ENCODE measurements around the gene CCDC192.

Gene CCDC192

GRCh38 chr5:127805448-127805847 lies 102.3 kb downstream of the CCDC192 start:
- no peak overlapping the region for H3K4me3 ChIP-seq (ENCODE audit: low read depth, low read length)
- DNase-seq (ENCODE audit: low read depth), result no peak
- TF ChIP-seq CTCF (IDR thresholded peaks at IDR 0.05; ENCODE audit: control insufficient read depth, extremely low read depth, insufficient read depth), result no peak

GRCh38 chr5:127806776-127807175 lies 103.6 kb downstream of the CCDC192 start:
- DNase-seq (ENCODE audit: low read depth), result no peak

DNA sequence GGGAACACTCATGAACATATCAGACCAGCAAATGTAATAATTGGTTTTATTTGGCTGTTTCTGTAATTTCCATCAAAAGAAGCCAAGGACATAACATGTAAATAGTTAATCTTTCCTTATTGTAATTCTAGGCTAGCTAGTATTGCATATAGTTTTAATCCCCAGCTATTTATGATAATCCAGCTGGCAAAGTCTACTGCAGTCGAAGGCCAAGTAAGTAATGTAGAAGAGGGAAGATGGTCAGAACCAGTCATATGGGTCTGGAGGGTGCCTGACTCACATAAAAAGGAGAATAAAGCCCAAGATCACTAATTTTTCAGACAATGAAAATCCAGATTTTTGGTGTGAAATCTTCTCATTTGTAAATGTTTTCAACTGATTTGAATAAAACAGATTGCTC lies 106.3 kb downstream of the CCDC192 start:
- DNase-seq (ENCODE audit: low read depth), result no peak
- no peak overlapping the region for H3K4me3 ChIP-seq (ENCODE audit: low read depth, low read length)
- no peak for TF ChIP-seq CTCF (IDR thresholded peaks at IDR 0.05; ENCODE audit: control insufficient read depth, extremely low read depth, insufficient read depth)

More at GRCh38 chr5:127806776-127807175, 103.6 kb downstream of the CCDC192 start:
- no peak for TF ChIP-seq CTCF (IDR thresholded peaks at IDR 0.05; ENCODE audit: control insufficient read depth, extremely low read depth, insufficient read depth)
- H3K4me3 ChIP-seq (ENCODE audit: low read depth, low read length), result no peak overlapping the region

- TF ChIP-seq CTCF (IDR thresholded peaks at IDR 0.05; ENCODE audit: control insufficient read depth, extremely low read depth, insufficient read depth), result no peak
- no peak for DNase-seq (ENCODE audit: low read depth)
- H3K4me3 ChIP-seq (ENCODE audit: low read depth, low read length), result no peak overlapping the region
Measured at GRCh38 chr5:127810017-127810416, 106.8 kb downstream of the CCDC192 start.

DNA sequence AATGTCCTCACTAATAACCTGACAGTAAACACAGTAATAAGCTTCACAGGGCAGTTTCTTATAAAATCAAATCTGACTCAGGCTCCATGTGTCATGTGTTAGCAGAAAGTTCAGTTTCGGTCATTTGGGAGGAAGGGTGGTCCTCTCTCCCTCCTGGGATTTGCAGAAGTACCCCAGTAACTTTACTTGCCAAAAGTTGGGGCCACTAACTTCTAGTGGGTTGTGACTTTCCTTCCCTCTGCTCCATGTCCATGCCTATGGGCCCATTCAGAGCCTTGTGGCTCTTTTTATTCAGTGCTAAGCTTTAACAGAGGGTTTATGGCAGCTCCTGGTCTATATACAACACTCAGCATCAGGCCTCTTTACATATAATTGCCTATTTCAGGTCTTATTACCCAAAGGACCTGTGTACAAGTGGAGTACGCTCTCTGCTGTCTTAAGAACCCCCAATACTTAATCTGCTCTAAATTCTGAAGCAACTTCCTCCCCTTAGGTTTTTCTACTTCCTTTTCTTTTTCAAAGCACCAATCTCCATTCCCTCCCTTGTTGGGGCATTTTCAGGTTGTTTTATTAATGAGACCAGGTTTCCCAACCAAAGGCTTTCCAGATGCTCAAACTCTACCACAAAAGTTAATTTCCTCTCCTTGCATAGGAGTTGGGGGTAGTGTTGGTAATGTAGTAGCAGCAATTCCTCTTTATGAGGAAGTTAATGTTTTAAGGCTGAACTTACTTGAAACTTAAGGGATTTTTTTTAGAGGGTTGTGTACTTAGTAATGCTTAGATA lies 107.7 kb downstream of the CCDC192 start:
- DNase-seq (ENCODE audit: low read depth), result no peak
- TF ChIP-seq CTCF (IDR thresholded peaks at IDR 0.05; ENCODE audit: control insufficient read depth, extremely low read depth, insufficient read depth), result no peak
- no peak overlapping the region for H3K4me3 ChIP-seq (ENCODE audit: low read depth, low read length)

DNA sequence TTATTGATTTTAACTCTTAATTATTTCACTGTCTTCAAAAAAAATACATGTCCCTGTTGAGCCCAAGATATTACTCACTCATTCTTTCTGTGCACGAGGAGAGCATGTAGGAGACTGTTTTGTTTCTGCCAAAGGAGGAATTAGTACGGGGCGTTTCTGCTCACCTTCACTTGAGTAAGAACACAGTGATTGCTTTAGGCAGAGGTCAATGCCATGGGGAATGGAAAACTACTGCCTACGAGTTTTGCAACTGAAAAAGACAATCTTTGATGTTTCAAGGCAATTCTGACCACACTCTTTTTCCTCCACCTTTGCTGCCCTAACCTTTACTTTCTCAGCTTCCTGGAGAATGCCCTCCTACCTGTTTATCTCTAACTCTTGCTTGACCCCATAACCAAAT lies 109.4 kb downstream of the CCDC192 start:
- DNase-seq (ENCODE audit: low read depth), result no peak
- no peak for TF ChIP-seq CTCF (IDR thresholded peaks at IDR 0.05; ENCODE audit: control insufficient read depth, extremely low read depth, insufficient read depth)

More for the DNA sequence above, 109.4 kb downstream of the CCDC192 start:
- no peak overlapping the region for H3K4me3 ChIP-seq (ENCODE audit: low read depth, low read length)
